Activated CD4-positive, alpha-beta T cell treated with anti-CD3 and anti-CD28 coated beads for 36 hours (primary cell): Measurements from ENCODE around the gene NTNG1. TPM values are rescaled to one million over a fixed set of nuclear protein-coding genes. Genes with fewer than 3 reads are reported as not detected.

ENCODE experiments used
- total RNA-seq, 2 experiments: library from RNA; stranded (reverse); gene quantifications; one replicate each; pipeline ENCODE4 v1.2.3, GENCODE V29; 2021

Gene NTNG1
- total RNA-seq, 2 experiments from 2014 or later: 0.28 TPM; not detected in 1

Other genes with a start within 250 kb of the NTNG1 start
- gene PRMT6, start 84.4 kb upstream of the NTNG1 start, total RNA-seq: 10 to 100 TPM; 13.3 to 15.4 TPM